GM12872 (cell line): Measurements from ENCODE around the gene PTPA.

ENCODE experiments used
- CTCF ChIP-seq: IDR thresholded peaks from 3 replicates; pipeline ENCODE4 v1.5.1; 2011; ENCODE audit warnings: low read depth, mild to moderate bottlenecking, low read length, moderate library complexity; ENCODE audit not compliant: insufficient read depth

PTPA gene

DNA sequence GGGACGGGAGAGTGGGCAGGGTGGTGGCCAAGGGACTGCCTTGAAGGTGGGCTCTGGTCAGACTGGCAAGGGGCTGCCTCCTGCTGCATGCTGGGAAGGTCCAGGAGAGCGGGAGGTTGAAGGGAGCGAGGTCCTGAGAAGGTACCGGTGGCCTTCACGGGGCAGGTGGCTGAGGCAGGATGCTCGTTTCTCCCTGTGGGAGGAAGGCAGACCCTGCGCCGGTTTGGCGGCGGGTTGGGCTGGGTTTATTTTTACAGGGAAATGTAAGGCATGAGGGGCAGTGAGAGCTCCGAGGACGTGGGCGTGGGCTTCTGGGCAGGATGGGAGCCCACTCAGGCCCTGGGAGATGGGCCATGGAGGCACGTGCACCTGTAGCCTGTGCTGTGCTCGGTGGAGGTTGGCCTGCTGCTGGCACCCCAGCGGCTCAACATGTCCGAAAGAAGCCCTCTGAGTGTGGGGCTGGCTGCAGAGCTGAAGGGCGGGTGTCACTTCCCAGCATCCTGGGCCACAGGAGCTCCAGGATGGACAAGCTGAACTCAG is 39.5 kb downstream of the PTPA start:
- TF ChIP-seq CTCF = no peak

- TF ChIP-seq CTCF = no peak
Measured at GRCh38 chr9:129151469-129151868, 40.3 kb downstream of the PTPA start.

DNA sequence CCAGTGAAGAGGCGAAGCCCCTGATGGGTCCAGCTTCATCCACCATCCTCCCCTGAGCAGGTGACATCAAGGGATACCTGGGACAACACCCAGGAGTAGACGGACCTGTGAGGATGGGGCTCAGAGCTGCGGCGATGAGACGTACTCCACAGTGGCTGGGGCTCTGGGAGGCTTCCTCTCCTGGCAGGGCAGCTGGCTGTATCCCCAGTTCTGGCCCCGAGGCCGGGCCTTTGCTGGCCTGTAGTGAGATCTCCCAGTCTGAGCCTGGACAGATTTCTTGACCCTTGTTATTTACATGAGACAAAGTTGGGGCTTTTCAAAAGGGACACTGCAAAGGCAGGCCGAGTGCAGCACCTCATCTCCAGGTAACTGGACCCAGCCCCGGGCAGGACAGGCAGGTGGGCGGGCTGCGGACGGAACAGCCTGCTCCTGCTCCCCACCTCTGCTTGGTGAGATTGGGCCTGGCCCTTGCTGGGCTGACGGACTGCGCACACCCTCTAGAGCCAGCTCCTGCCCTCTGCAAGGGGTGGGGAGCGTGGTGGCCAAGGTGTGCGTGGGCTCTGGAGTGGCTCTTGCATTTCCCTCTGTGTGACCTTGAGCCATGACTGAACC is 43.8 kb downstream of the PTPA start:
- no peak for TF ChIP-seq CTCF

DNA sequence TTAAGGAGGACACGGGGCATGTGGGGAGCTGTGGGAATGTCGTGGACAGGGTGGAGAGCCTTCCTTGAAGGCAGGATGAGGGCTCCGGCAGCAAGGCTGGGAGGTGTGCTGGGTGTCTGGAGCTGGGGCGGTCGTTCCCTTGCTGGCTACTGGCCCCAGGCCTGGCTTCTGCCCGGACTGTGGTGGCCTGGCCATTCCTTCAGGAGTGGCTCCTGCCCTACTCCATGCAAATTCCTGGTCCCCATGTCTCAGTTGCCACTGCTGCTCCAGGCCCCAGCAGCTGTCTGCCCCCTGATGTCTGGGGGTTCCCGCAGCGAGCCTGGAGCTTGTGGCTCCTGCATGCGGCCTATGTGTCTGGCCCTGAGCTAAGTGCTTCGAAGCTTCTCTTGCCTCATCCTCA is 44.9 kb downstream of the PTPA start:
- no peak for TF ChIP-seq CTCF

- TF ChIP-seq CTCF = no peak
Measured at GRCh38 chr9:129160712-129161533, 49.7 kb downstream of the PTPA start.

- TF ChIP-seq CTCF = no peak
Measured at GRCh38 chr9:129161534-129161837, 50.3 kb downstream of the PTPA start.

DNA sequence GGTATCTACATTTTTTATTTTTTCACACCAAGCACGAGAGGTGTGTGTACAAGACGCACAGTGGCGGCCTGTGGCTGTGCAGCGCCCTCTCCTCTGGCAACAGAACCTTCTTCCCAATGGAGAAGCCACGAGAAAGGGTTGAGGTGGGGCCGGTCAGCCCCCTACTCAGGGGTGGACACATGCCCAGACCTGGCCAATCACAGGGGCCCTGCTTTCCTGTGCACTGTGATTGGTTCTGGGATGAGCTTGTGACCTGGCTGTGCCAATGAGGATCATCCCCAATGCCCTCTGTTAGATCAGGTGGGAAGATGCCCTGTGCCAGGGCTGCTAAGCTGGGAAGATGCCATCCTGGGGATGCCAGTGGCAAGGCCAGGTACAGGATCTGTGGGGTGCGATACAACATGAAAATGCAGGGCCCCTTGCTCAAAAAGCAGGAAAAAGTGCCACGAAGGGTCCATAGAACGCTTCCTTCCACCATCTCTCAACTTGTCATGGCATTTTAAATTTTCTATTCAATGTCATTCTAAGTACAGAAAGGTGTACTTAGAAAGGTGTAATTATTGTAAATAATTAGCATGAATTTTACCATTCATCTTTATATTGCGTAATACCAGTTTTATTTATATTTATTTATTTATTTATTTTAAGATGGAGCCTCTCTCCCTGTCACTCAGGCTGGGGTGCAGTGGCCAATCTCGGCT is 51.4 kb downstream of the PTPA start:
- no peak for TF ChIP-seq CTCF
